GM18502 (cell line): ENCODE data around the gene CTBP2.
"Not testable (repeated sequence)": the region's sequence is repeated elsewhere in the genome, so short reads cannot be mapped to it uniquely, and the experiment has no call there.

Source experiments
- ATAC-seq: cut with Tn5 transposase; IDR thresholded peaks from one replicate; pipeline ENCODE4 v1.9.1; 2021; ENCODE audit warnings: mild to moderate bottlenecking; ENCODE audit not compliant: unreplicated experiment, poor library complexity

CTBP2 gene

DNA sequence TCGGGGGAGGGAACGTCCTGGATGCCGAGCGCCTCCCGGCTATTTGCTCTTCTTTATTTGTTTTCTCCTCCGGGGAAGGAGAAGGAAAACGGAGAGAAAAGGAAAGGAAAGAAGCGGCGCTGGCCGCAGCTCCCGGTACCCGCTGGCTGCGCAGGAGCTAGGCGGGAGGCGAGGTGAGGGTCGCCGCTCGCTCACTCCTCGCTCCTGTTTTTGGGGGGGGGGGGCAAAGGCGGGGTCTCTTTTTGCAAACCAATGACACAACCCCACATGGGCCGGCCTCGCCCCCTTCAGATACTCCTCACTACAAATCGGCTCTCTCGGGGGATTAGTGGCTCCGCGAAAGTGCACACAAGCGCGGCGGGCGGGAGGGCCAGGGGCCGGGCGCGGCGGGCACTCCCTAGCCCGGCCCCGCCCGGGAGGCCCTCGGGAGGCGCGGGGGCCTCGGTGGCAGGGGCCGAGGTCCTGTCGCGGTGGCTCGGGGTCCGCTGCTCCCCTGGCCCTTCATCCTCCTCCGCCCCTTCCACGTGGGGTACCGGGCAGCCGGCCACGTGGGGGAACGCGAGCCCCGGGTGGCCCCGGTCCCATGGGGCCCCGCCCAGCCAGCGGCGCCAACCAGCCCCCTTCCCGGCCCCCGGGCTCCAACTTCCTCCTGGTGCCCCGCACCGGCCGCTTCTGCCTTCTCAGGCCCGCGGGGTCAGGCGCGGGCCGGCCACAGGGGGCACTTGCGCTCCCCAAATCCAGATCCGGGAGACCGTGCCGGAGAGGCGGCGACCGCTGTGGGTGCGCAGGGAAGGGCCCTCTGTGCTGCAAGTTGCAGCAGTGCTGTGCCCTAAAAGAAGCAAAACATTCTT is 718 bp upstream of the CTBP2 start:
- no peak for ATAC-seq

GRCh38 chr10:125159486-125159931 is 854 bp downstream of the CTBP2 start:
- no peak for ATAC-seq

DNA sequence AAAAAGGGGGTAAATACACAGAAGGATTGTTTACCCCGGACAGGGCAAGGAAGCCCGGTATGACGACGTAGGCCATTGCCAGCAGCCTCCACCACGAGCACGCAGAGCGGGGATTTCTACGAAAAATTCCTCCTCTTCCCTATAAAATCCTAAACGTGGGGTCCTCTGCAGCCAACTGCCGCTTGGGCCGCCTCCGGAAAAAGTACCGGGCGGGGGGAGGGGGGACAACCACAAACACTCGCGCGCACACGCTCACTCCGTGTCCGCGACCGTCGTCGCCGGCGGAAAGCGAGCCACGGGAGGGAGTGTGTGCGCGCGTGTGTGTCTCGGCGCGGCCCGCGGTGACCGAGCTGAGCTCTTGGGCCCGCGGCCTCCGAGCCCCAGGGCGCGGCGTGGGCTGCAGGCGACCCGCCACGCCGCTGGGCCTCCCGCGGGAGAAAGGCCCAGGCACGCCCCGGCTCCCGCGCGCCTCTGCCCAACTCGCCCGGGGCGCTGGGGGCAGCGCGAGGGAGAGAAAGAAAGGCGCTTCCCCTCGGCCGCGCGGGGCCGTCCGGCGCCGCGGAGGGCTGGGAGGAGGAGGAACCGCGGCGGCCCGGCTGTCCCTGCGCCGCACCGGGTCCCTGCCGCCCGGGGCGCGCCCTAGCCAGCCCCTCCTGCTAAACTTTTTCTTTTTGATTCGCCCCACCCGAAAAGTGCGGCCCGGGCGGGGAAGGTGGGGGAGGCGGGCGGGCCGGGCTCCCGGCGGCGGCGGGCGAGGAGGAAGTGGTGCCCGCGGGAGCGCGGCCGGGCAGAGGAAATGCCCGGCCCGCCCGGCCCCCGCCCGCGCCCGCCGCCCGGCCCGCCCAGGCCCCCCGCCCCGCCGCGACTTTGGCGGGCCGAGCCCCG is 1.5 kb downstream of the CTBP2 start:
- ATAC-seq, result peak; percentile 38

DNA sequence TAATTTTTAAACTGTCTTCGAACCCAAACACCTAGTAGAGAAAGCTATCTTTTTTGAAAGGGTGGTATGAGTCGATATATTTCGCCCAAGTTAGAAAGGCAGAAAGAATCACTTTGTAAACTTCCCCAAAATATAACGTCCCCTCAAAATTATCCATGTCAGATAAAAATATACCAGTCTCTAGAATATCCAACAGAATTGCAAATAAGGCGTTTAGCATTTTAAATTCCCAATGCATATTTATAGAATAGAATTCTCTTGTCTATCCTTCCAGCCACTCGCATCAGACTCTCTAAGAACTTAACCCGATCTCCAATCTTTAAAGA is 2.1 kb downstream of the CTBP2 start:
- no peak for ATAC-seq

DNA sequence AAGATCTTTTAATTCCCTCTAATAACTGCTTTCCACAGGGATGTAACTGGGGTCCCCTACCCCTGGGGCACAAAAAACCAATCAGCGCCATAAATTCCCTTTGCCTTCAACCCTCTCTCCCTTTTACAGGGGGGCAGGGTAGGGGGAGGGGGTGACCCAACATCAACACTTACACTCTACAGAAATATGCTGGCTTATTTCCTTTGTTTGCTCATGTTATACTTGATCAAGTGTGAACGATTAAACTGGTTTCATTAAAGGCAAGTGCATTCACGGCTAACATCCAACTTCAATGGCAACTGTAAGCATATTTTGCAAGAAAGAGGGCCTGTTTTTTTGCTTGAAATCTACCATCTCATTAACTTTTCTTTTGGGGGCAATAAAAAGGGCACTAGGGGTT is 2.9 kb downstream of the CTBP2 start:
- ATAC-seq, result no peak

- no peak for ATAC-seq
Observed at GRCh38 chr10:125156739-125157480, 3.5 kb downstream of the CTBP2 start.

GRCh38 chr10:125156196-125156595 is 4.2 kb downstream of the CTBP2 start:
- no peak for ATAC-seq

GRCh38 chr10:125155101-125155500 is 5.3 kb downstream of the CTBP2 start:
- no peak for ATAC-seq

GRCh38 chr10:125154529-125154928 is 5.8 kb downstream of the CTBP2 start:
- ATAC-seq, result no peak

GRCh38 chr10:125153703-125154490 is 6.5 kb downstream of the CTBP2 start:
- ATAC-seq, result no peak

DNA sequence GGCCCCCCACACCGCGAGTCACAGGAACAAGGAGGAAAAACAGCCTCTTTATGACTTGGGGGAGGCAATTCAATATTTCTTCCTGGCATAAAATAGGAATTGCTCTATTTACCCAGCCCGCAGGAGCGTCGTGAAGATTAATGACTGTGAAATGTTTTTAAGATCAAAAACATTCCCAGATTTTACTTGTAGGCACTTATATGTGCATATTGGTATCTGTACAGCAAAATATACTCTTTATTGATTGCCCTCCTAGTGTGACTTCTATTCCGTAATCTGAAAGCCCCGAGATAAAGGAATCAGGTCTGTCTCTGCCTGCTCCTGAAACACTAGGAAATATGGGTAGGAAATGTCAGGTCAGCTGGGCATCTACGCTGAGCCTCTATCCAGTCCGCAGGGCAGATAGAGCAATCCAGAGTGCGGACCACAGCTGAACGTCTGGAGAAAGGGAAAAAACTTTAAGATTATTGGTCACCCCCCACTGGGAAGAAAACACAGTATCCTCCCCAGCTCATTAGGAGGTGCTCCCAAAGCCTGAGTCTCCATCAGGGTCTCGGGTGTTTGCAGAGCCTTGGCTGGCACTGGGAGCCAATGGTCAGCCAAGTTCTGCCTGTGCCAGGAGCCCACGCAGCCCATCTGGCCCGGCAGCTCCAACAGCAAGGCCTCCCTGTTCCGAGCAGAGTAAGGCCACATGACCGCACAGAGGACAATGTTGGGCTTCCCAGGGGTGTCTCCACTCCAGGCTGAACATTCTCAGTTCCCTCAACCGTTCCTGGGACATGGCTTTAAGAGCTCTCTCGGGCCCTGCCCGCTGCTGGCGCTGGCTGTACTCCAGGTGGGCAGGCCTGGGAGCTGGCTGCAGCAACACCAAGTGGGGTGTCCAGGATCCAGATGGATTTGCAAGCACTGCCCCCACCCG is 7.7 kb downstream of the CTBP2 start:
- ATAC-seq, result no peak

- ATAC-seq, result no peak
Observed at GRCh38 chr10:125151553-125152449, 8.6 kb downstream of the CTBP2 start.

DNA sequence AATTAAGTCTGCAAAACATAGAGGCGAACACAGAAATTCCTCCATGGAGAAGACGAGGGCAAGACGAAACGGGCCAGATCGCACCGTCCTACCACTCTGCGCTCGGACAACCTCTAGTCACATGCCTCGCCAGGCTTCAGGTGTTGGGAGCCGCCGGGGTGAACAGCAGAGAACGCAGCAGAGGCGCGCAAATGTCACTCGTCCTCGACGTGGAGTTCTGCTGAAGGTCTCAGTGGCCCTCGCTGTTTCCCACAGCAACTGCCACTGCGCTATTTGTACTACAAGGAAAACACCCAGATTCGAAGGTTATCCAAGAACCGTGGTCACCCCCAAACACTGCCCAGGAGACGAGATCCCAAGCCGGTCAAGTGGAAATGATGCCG is 9.2 kb downstream of the CTBP2 start:
- no peak for ATAC-seq

GRCh38 chr10:125150376-125151083 is 9.8 kb downstream of the CTBP2 start:
- not testable (repeated sequence) for ATAC-seq

DNA sequence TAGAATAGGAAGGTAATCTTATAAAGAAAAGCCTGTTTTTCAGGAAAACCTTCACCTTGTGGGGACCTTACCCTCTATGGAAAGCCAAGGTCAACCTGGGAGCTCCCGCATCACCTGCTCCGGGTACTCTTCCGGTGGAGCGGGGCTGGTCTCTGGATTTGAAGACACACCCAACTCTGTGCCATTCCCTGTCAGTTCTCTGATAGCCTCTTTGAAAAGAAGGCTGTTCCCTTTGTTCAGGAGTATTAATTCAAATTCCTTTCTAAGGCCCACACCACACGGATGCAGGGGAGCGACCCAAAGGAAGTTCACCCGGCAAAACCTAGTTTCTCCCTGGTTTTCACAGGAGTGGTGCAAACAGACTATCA is 10.7 kb downstream of the CTBP2 start:
- no peak for ATAC-seq

GRCh38 chr10:125149036-125149679 is 11.2 kb downstream of the CTBP2 start:
- no peak for ATAC-seq

GRCh38 chr10:125148528-125148927 is 11.8 kb downstream of the CTBP2 start:
- no peak for ATAC-seq
